ENCODE results near the gene SBNO2. TPM values are rescaled to one million over a fixed set of nuclear protein-coding genes. Genes with fewer than 3 reads are reported as not detected.

SBNO2 gene
- total RNA-seq, 1 experiment from 2014 or later, result 51.8 TPM

GRCh38 chr19:1102407-1103131, 71.5 kb downstream of the SBNO2 start:
- Histone ChIP-seq H3K27me3 (replicated peaks; ENCODE audit: insufficient read depth, low read depth, low read length, poor library complexity) (no peaks in the 10 kb centered on the region), H3K27ac (ENCODE audit: low read depth, low read length, poor library complexity, severe bottlenecking) (peak overlapping the region; percentile 55), H3K36me3 (ENCODE audit: insufficient read depth, low read length, poor library complexity, severe bottlenecking) (peaks cover 18% of the 10 kb centered on the region), H3K4me3 (ENCODE audit: low read depth, low read length, poor library complexity, severe bottlenecking) (no peak overlapping the region), H3K4me1 (ENCODE audit: insufficient read depth, low read length, poor library complexity, severe bottlenecking) (peaks cover 30% of the 10 kb centered on the region), H3K9me3 (ENCODE audit: low read depth, low read length, poor library complexity, severe bottlenecking) (peaks cover 6% of the 10 kb centered on the region)
- no peak for DNase-seq (ENCODE audit: low spot score)
- intact Hi-C loops (cut with micrococcal nuclease; ENCODE audit: unreplicated experiment), result loop anchor here (10.0 kb wide), 1 partner anchor 78 kb away; the partner anchor contains the start of genes CNN2, RNU6-2 and TMEM259
- no TSS peak for BruUV-seq (replicated peaks)
- ChIA-PET CTCF (no interaction called here), POLR2A (ENCODE audit: low non-redundant PET) (interaction anchor here (0.7 kb wide), 1 partner anchor 12 kb away, joined by 4 read pairs; no protein-coding TSS in a partner anchor)
- TF ChIP-seq EZH2 (IDR thresholded peaks at IDR 0.05; ENCODE audit: borderline replicate concordance, low read depth, low read length, poor library complexity, severe bottlenecking) (no peak), CTCF (conservative IDR thresholded peaks at IDR 0.05; ENCODE audit: low read depth, low read length) (no peak)

- Histone ChIP-seq H3K9me3 (ENCODE audit: low read depth, low read length, poor library complexity, severe bottlenecking) (peaks cover 6% of the 10 kb centered on the region), H3K36me3 (ENCODE audit: insufficient read depth, low read length, poor library complexity, severe bottlenecking) (peaks cover 6% of the 10 kb centered on the region), H3K27me3 (replicated peaks; ENCODE audit: insufficient read depth, low read depth, low read length, poor library complexity) (no peaks in the 10 kb centered on the region), H3K4me3 (ENCODE audit: low read depth, low read length, poor library complexity, severe bottlenecking) (no peak overlapping the region), H3K27ac (ENCODE audit: low read depth, low read length, poor library complexity, severe bottlenecking) (peak overlapping the region; percentile 55), H3K4me1 (ENCODE audit: insufficient read depth, low read length, poor library complexity, severe bottlenecking) (peaks cover 19% of the 10 kb centered on the region)
- intact Hi-C loops (cut with micrococcal nuclease; ENCODE audit: unreplicated experiment), result loop anchor here (10.0 kb wide), 1 partner anchor 77 kb away; the partner anchor contains the start of genes CNN2, RNU6-2 and TMEM259
- POLR2A ChIA-PET (ENCODE audit: low non-redundant PET), result no interaction called here
- DNase-seq (ENCODE audit: low spot score), result peak; percentile 56
- TF ChIP-seq CTCF (conservative IDR thresholded peaks at IDR 0.05; ENCODE audit: low read depth, low read length) (no peak), EZH2 (IDR thresholded peaks at IDR 0.05; ENCODE audit: borderline replicate concordance, low read depth, low read length, poor library complexity, severe bottlenecking) (no peak)
- no TSS peak for BruUV-seq (replicated peaks)
- CTCF ChIA-PET, result no interaction called here
These were observed 72.8 kb downstream of the SBNO2 start for GRCh38 chr19:1101337-1101698.

DNA sequence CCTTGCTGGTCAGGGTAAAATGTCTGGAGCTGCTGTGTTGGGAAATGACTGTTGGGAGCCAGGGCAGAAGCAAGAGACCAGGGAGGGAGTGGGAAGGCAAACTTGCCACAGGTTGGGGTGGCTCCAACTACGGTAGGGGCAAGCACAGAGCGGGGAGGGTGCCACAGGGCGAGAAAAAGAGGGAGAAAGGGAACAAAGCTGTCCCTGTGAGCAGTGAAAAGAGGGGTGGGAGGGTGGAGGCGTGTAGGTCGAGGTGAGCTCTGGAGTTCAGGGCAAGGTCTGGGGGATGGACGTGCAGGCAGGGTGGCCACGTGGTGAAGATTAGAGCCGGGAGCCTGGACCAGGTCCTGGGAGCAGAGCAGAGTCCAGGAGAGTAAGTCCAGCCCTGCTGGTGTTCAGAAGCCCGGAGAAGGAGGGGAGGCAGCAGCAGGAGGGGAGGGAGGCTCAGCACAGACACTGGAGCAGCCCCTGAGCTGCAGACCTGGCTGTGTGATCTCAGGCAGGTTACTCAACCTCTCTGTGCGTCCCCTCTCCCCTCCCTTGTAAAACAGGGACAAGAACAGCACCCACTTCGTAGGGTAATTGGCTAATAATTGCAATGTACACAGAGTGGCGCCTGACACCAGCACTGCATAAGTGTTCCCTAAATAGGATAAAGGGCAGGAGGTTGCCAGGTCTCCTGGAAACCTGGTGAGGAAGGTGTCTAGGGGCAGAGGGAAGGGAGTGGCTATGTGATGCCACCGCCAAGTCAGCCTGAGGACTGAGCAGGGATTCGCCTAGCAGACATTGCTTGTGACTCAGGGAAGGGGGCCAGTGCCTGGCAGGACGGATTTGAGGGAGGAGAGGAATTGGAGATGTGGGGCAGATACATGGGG, 75.7 kb downstream of the SBNO2 start:
- CTCF ChIA-PET, result no interaction called here
- POLR2A ChIA-PET (ENCODE audit: low non-redundant PET), result interaction anchor here (0.6 kb wide), 1 partner anchor 8 kb away, joined by 3 read pairs; no protein-coding TSS in a partner anchor

More for the DNA sequence above, 75.7 kb downstream of the SBNO2 start:
- Histone ChIP-seq H3K27me3 (replicated peaks; ENCODE audit: insufficient read depth, low read depth, low read length, poor library complexity) (no peaks in the 10 kb centered on the region), H3K4me3 (ENCODE audit: low read depth, low read length, poor library complexity, severe bottlenecking) (no peak overlapping the region), H3K9me3 (ENCODE audit: low read depth, low read length, poor library complexity, severe bottlenecking) (peaks cover 6% of the 10 kb centered on the region), H3K4me1 (ENCODE audit: insufficient read depth, low read length, poor library complexity, severe bottlenecking) (peaks cover 25% of the 10 kb centered on the region), H3K27ac (ENCODE audit: low read depth, low read length, poor library complexity, severe bottlenecking) (no peak overlapping the region), H3K36me3 (ENCODE audit: insufficient read depth, low read length, poor library complexity, severe bottlenecking) (peaks cover 3% of the 10 kb centered on the region)
- no peak for DNase-seq (ENCODE audit: low spot score)
- TF ChIP-seq CTCF (conservative IDR thresholded peaks at IDR 0.05; ENCODE audit: low read depth, low read length), result no peak
- no peak for TF ChIP-seq EZH2 (IDR thresholded peaks at IDR 0.05; ENCODE audit: borderline replicate concordance, low read depth, low read length, poor library complexity, severe bottlenecking)
- intact Hi-C loops (cut with micrococcal nuclease; ENCODE audit: unreplicated experiment), result no loop called here
- no TSS peak for BruUV-seq (replicated peaks)
